Measurements from ENCODE around the gene PRPF39. TPM values are rescaled to one million over a fixed set of nuclear protein-coding genes. Genes with fewer than 3 reads are reported as not detected.

The PRPF39 gene
- total and polyA plus RNA-seq, 3 donors from 2014 or later: 14.6 to 41.1 (median 30.9) TPM

- DNase-seq: no peak
- H3K4me1 ChIP-seq: no peaks in the 10 kb centered on the region
- intact Hi-C loops (cut with DNase I; ENCODE audit: low total_unique reads): no loop called here
- 93 to 100% methylated on average over 2 of the region's 2 CpGs for whole genome bisulfite sequencing, 2 donors
- no peaks in the 10 kb centered on the region for H3K27me3 ChIP-seq
- no peaks in the 10 kb centered on the region for H3K36me3 ChIP-seq (ENCODE audit: low read depth, missing control alignments)
- no peak overlapping the region for H3K4me3 ChIP-seq
- no peak overlapping the region for H3K27ac ChIP-seq
- TF ChIP-seq CTCF (IDR thresholded peaks at IDR 0.05): no peak
- TF ChIP-seq POLR2A (IDR thresholded peaks at IDR 0.05): no peak
- no peaks in the 10 kb centered on the region for H3K9me3 ChIP-seq
Observed at GRCh38 chr14:45039390-45039789, 44.5 kb upstream of the PRPF39 start.

GRCh38 chr14:45041641-45042040, 42.3 kb upstream of the PRPF39 start:
- no peak for TF ChIP-seq POLR2A (IDR thresholded peaks at IDR 0.05)
- TF ChIP-seq CTCF (IDR thresholded peaks at IDR 0.05): no peak
- H3K4me1 ChIP-seq: no peaks in the 10 kb centered on the region
- H3K36me3 ChIP-seq (ENCODE audit: low read depth, missing control alignments): no peaks in the 10 kb centered on the region
- DNase-seq: no peak
- no peaks in the 10 kb centered on the region for H3K27me3 ChIP-seq
- H3K9me3 ChIP-seq: no peaks in the 10 kb centered on the region
- no peak overlapping the region for H3K4me3 ChIP-seq
- intact Hi-C loops (cut with DNase I; ENCODE audit: low total_unique reads): no loop called here
- no peak overlapping the region for H3K27ac ChIP-seq
- WGBS, 2 donors: 89 to 92% methylated on average over 5 of the region's 5 CpGs

- no peaks in the 10 kb centered on the region for H3K36me3 ChIP-seq (ENCODE audit: low read depth, missing control alignments)
- WGBS, 2 donors: 64 to 65% methylated on average over 5 of the region's 5 CpGs
- TF ChIP-seq POLR2A (IDR thresholded peaks at IDR 0.05): no peak
Observed at GRCh38 chr14:45044638-45045037, 39.3 kb upstream of the PRPF39 start.

GRCh38 chr14:45048385-45048784, 35.5 kb upstream of the PRPF39 start:
- no peaks in the 10 kb centered on the region for H3K9me3 ChIP-seq
- H3K4me3 ChIP-seq: no peak overlapping the region
- no peak overlapping the region for H3K27ac ChIP-seq
- 91 to 98% methylated on average over 2 of the region's 2 CpGs for WGBS, 2 donors
- no peak for TF ChIP-seq POLR2A (IDR thresholded peaks at IDR 0.05)
- no peak for TF ChIP-seq CTCF (IDR thresholded peaks at IDR 0.05)
- no peaks in the 10 kb centered on the region for H3K4me1 ChIP-seq
- H3K27me3 ChIP-seq: no peaks in the 10 kb centered on the region
- intact Hi-C loops (cut with DNase I; ENCODE audit: low total_unique reads): no loop called here
- no peaks in the 10 kb centered on the region for H3K36me3 ChIP-seq (ENCODE audit: low read depth, missing control alignments)
- DNase-seq: no peak

More at GRCh38 chr14:45044638-45045037, 39.3 kb upstream of the PRPF39 start:
- intact Hi-C loops (cut with DNase I; ENCODE audit: low total_unique reads): no loop called here
- no peaks in the 10 kb centered on the region for H3K27me3 ChIP-seq
- no peak for DNase-seq
- H3K4me3 ChIP-seq: no peak overlapping the region
- H3K27ac ChIP-seq: no peak overlapping the region
- H3K4me1 ChIP-seq: no peaks in the 10 kb centered on the region
- no peaks in the 10 kb centered on the region for H3K9me3 ChIP-seq

GRCh38 chr14:45051180-45051579, 32.7 kb upstream of the PRPF39 start:
- H3K36me3 ChIP-seq (ENCODE audit: low read depth, missing control alignments): no peaks in the 10 kb centered on the region
- intact Hi-C loops (cut with DNase I; ENCODE audit: low total_unique reads): no loop called here
- no peak overlapping the region for H3K4me3 ChIP-seq
- H3K4me1 ChIP-seq: no peaks in the 10 kb centered on the region
- no peak for DNase-seq
- H3K9me3 ChIP-seq: no peaks in the 10 kb centered on the region
- no peak overlapping the region for H3K27ac ChIP-seq
- H3K27me3 ChIP-seq: no peaks in the 10 kb centered on the region
- TF ChIP-seq CTCF (IDR thresholded peaks at IDR 0.05) (no peak), POLR2A (IDR thresholded peaks at IDR 0.05) (no peak)
